Measurements from ENCODE around the gene LRSAM1. TPM values are rescaled to one million over a fixed set of nuclear protein-coding genes. Genes with fewer than 3 reads are reported as not detected.

Gene LRSAM1
- total RNA-seq, 1 donor from 2014 or later: 6.7 TPM

- Mint-ChIP-seq H3K36me3 (no peaks in the 10 kb centered on the region), H3K9me3 (no peaks in the 10 kb centered on the region), H3K27ac (no peak overlapping the region), H3K27me3 (ENCODE audit: insufficient read depth, low read depth) (peaks cover 7% of the 10 kb centered on the region), H3K4me1 (peaks cover 24% of the 10 kb centered on the region), H3K4me3 (no peak overlapping the region)
- Histone ChIP-seq H3K27ac (no peak overlapping the region), H3K79me2 (ENCODE audit: low read depth) (peaks cover 6% of the 10 kb centered on the region), H3K4me2 (no peak overlapping the region), H2AFZ (replicated peaks) (no peak overlapping the region), H3F3A (ENCODE audit: low read depth) (peaks cover 14% of the 10 kb centered on the region), H3K27me3 (no peaks in the 10 kb centered on the region), H3K9ac (no peak overlapping the region), H3K36me3 (no peaks in the 10 kb centered on the region), H3K9me3 (ENCODE audit: low read depth) (no peaks in the 10 kb centered on the region), H3K4me3 (no peak overlapping the region), H4K20me1 (ENCODE audit: low read depth) (peaks cover 33% of the 10 kb centered on the region), H3K4me1 (peaks cover 28% of the 10 kb centered on the region)
- TF ChIP-seq CTCF (IDR thresholded peaks at IDR 0.05): no peak
- no peak for TF ChIP-seq EZH2 (IDR thresholded peaks at IDR 0.05)
- no peak for TF ChIP-seq EZH2phosphoT487 (IDR thresholded peaks at IDR 0.05)
- no peak for DNase-seq (ENCODE audit: low spot score)
These were observed 90.6 kb downstream of the LRSAM1 start for GRCh38 chr9:127541865-127542264.

- TF ChIP-seq EZH2 (IDR thresholded peaks at IDR 0.05): no peak
- no peak for TF ChIP-seq CTCF (IDR thresholded peaks at IDR 0.05)
- TF ChIP-seq EZH2phosphoT487 (IDR thresholded peaks at IDR 0.05): no peak
- peaks cover 6% of the 10 kb centered on the region for H3K79me2 ChIP-seq (ENCODE audit: low read depth)
- no peak overlapping the region for H3K9ac ChIP-seq
- no peaks in the 10 kb centered on the region for H3K9me3 ChIP-seq (ENCODE audit: low read depth)
- H3K4me2 ChIP-seq: no peak overlapping the region
- no peaks in the 10 kb centered on the region for H3K27me3 ChIP-seq
- no peak overlapping the region for H3K4me3 Mint-ChIP-seq
- H3K27ac Mint-ChIP-seq: peak overlapping the region; percentile 42
- no peak overlapping the region for H3K27ac ChIP-seq
- DNase-seq (ENCODE audit: low spot score): no peak
- peaks cover 15% of the 10 kb centered on the region for H3K4me1 ChIP-seq
- H3F3A ChIP-seq (ENCODE audit: low read depth): peaks cover 2% of the 10 kb centered on the region
- no peak overlapping the region for H3K4me3 ChIP-seq
- peaks cover 8% of the 10 kb centered on the region for H3K27me3 Mint-ChIP-seq (ENCODE audit: insufficient read depth, low read depth)
- H3K9me3 Mint-ChIP-seq: no peaks in the 10 kb centered on the region
- H3K36me3 Mint-ChIP-seq: no peaks in the 10 kb centered on the region
- H4K20me1 ChIP-seq (ENCODE audit: low read depth): peaks cover 23% of the 10 kb centered on the region
- no peaks in the 10 kb centered on the region for H3K36me3 ChIP-seq
- H2AFZ ChIP-seq (replicated peaks): no peak overlapping the region
- H3K4me1 Mint-ChIP-seq: peaks cover 19% of the 10 kb centered on the region
These were observed 91.9 kb downstream of the LRSAM1 start for GRCh38 chr9:127543221-127543620.

- Histone ChIP-seq H3K9ac (no peak overlapping the region), H2AFZ (replicated peaks) (no peak overlapping the region), H3K79me2 (ENCODE audit: low read depth) (peaks cover 6% of the 10 kb centered on the region), H3K4me3 (no peak overlapping the region), H3K4me1 (peaks cover 15% of the 10 kb centered on the region), H3K4me2 (no peak overlapping the region), H4K20me1 (ENCODE audit: low read depth) (peaks cover 22% of the 10 kb centered on the region), H3F3A (ENCODE audit: low read depth) (no peaks in the 10 kb centered on the region), H3K27me3 (no peaks in the 10 kb centered on the region), H3K36me3 (no peaks in the 10 kb centered on the region), H3K27ac (no peak overlapping the region), H3K9me3 (ENCODE audit: low read depth) (no peaks in the 10 kb centered on the region)
- DNase-seq (ENCODE audit: low spot score): no peak
- H3K9me3 Mint-ChIP-seq: no peaks in the 10 kb centered on the region
- H3K27ac Mint-ChIP-seq: no peak overlapping the region
- peaks cover 19% of the 10 kb centered on the region for H3K4me1 Mint-ChIP-seq
- H3K27me3 Mint-ChIP-seq (ENCODE audit: insufficient read depth, low read depth): peaks cover 8% of the 10 kb centered on the region
- no peak overlapping the region for H3K4me3 Mint-ChIP-seq
- no peaks in the 10 kb centered on the region for H3K36me3 Mint-ChIP-seq
- TF ChIP-seq EZH2 (IDR thresholded peaks at IDR 0.05) (no peak), EZH2phosphoT487 (IDR thresholded peaks at IDR 0.05) (no peak), CTCF (IDR thresholded peaks at IDR 0.05) (no peak)
These were observed 92.7 kb downstream of the LRSAM1 start for GRCh38 chr9:127543973-127544533.
